ENCODE measurements around the gene L3MBTL4. TPM values are rescaled to one million over a fixed set of nuclear protein-coding genes. Genes with fewer than 3 reads are reported as not detected.

L3MBTL4 gene
- polyA plus RNA-seq, 4 donors: 1.1 to 5.9 (median 5.2) TPM

DNA sequence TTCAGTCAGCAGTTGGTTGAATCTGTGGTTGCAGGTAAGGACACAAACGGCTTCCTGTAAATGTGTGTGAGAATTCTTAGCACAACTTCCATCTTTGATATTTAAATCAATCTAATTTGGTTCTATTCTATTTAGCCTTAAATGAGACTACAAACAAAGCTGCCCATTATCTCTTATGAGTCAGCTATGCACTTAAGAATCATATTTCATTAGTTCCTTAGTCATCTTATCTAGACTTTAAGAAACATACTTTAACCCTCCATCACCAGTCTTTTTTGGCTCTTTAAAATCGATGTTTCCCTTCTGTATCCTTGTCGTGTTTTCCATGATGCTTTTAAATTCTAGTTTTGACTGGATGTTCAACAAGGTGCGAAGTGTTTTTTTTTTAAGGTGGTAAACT lies 405.0 kb downstream of the L3MBTL4 start:
- no peak for DNase-seq (ENCODE audit: low read depth in 4 of 4, low spot score in 3 of 4)

GRCh38 chr18:6004683-6005082 lies 410.0 kb downstream of the L3MBTL4 start:
- no peak for DNase-seq (ENCODE audit: low read depth in 4 of 4, low spot score in 3 of 4)

- no peak for DNase-seq (ENCODE audit: low read depth in 4 of 4, low spot score in 3 of 4)
Measured at GRCh38 chr18:6004119-6004518, 410.6 kb downstream of the L3MBTL4 start.

DNA sequence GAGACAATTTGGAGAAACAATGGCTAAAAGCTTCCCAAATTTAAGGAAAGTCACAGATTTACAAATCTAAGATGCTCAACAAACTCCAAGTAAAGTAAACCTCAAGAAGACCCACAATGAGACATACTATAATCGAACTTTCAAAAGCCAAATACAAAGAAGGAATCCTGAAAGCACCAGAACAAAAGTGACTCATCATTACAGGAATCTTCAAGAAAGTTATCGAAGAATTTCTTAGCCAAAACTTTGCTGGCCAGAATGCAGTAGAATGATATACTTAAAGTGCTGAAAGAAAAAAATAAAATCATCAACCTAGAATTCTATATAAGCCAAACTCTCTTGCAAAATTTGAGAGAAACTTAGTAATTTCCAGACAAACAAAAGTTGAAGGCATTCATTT lies 412.8 kb downstream of the L3MBTL4 start:
- DNase-seq (ENCODE audit: low read depth in 4 of 4, low spot score in 3 of 4): no peak

GRCh38 chr18:5998907-5999306 lies 415.8 kb downstream of the L3MBTL4 start:
- DNase-seq (ENCODE audit: low read depth in 4 of 4, low spot score in 3 of 4): no peak

DNA sequence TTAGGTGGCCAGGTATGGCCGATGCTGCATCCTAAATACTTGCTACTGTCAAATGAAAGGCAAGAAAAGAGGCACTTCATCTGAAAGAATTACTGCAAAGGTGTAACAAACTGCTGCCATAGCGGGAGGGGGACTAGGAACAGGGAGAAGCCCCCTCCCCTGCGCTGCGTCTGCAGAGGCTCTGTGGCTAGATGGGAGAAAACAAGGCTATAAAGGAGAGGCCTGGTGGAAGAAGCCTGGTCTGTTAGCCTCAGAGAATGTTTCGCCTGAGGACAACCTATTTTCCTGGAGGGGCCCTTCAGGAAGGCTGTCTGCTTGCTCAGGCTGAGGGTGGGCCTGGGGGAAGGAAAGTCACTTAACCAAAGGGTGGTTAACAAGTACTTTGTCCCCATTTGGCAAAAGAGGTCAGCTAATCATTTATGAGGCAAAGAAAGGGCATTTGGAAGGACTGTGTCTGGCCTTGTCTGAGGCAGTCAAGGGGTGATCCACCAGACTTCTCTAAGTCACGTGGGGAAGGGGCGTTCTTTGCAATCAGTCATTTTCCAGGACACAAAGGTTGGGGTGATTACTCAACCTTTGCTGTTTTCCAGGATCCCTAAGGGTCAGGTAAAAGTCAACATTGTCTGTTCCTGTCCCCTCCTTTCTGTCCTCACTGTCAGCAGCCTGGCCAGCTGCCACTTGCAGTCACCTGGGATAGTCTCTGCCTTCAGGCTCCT lies 416.4 kb downstream of the L3MBTL4 start:
- DNase-seq (ENCODE audit: low read depth in 4 of 4, low spot score in 3 of 4): no peak

GRCh38 chr18:5997361-5997760 lies 417.4 kb downstream of the L3MBTL4 start:
- no peak for DNase-seq (ENCODE audit: low read depth in 4 of 4, low spot score in 3 of 4)

GRCh38 chr18:5995626-5996025 lies 419.1 kb downstream of the L3MBTL4 start:
- DNase-seq (ENCODE audit: low read depth in 4 of 4, low spot score in 3 of 4): no peak

GRCh38 chr18:5993938-5994337 lies 420.8 kb downstream of the L3MBTL4 start:
- no peak for DNase-seq (ENCODE audit: low read depth in 4 of 4, low spot score in 3 of 4)

DNA sequence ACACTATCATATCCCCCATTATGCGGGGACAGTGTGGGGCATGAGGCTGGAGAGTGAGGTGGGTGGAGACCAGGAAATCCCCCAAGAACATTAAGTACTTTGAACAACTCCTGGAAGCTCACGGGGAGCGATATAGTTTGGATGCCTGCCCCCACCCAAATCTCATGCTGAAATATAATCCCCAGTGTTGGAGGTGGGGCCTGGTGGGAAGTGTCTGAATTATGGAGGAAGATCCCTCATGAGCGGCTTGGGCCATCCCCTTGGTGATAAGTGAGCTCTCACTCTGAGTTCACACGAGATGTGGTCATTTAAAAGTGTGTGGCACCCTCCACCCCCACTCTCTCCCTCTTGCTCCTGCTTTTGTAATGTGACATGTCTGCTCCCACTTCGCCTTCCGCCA lies 422.3 kb downstream of the L3MBTL4 start:
- no peak for DNase-seq (ENCODE audit: low read depth in 4 of 4, low spot score in 3 of 4)

DNA sequence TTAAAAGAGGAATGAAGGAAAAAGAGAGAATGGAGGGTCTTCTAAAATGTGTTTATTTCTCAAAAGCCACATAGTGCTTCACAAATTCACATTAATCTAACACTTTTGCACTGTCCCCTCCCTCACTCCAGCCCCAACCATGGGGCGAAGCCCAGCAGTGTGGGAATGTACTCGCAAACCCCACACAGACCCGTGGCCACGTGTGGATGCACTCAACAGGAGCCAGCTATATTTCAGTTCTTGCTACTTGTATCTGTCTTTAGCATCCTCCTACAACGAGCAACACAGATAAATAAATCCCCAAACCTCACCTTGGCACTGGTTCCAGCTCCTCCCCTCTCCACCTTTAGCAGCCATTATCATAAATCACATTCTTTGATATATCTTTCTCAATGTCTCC lies 427.5 kb downstream of the L3MBTL4 start:
- DNase-seq (ENCODE audit: low read depth in 4 of 4, low spot score in 3 of 4): no peak

- no peak for DNase-seq (ENCODE audit: low read depth in 4 of 4, low spot score in 3 of 4)
Measured at GRCh38 chr18:5986257-5986931, 428.3 kb downstream of the L3MBTL4 start.

DNA sequence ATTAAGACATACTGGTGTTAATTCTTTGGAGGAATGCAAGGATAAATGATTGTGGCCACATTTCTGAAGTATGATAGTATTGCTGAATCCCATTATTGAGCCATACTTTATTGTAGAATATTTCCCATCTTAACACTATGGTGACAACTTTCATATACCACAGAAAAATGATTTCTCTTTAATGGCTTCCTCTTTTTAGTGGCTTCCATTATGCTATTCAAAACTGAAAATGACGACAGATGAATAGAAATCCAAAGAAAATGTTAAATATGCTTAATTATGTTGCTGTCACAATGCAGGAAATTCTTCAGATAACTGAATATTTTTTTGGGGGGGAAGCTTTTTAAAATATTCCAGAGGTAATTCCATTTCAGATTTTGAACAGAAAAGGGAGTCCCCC lies 430.5 kb downstream of the L3MBTL4 start:
- no peak for DNase-seq (ENCODE audit: low read depth in 4 of 4, low spot score in 3 of 4)

DNA sequence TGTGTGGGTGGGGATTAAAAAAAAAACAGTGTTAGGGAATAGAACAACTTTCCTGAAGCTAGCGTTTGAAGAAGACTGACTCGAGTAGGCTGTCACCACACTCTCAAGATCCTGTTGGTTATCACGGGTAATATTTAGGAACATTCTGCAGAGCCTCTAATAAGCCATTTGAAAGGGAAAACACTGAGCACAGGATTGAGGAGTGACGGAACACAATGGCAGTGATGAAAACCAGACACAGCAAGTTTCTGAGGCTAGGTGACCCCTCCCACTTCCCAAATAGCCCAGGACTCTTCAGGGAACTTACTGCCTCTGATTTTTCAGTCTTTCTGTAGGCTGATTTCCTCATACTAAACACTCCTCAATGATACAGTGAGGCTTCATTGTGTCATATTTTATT lies 431.2 kb downstream of the L3MBTL4 start:
- no peak for DNase-seq (ENCODE audit: low read depth in 4 of 4, low spot score in 3 of 4)

- DNase-seq (ENCODE audit: low read depth in 4 of 4, low spot score in 3 of 4): no peak
Measured at GRCh38 chr18:5982332-5982731, 432.4 kb downstream of the L3MBTL4 start.

DNA sequence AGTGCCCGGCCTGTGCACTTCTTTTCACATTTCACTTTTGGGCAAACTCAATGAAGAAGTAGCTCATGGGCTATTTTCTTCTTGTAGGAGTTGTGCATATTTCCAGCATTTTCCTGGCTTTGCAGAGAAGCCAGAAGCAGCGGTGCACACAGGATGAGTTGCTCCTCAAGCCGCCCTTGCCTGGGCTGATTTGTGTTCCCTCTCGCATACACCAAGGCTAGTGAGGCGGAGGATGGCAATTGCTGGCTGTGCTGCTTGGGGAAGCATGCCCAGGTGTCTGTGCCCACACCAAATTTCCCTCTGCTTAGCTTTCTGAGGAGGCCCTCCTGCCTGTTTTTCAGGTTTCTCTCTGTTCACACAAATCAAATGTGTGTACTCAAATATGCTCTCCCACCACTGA lies 434.0 kb downstream of the L3MBTL4 start:
- no peak for DNase-seq (ENCODE audit: low read depth in 4 of 4, low spot score in 3 of 4)

GRCh38 chr18:5979971-5980457 lies 434.7 kb downstream of the L3MBTL4 start:
- no peak for DNase-seq (ENCODE audit: low read depth in 4 of 4, low spot score in 3 of 4)

DNA sequence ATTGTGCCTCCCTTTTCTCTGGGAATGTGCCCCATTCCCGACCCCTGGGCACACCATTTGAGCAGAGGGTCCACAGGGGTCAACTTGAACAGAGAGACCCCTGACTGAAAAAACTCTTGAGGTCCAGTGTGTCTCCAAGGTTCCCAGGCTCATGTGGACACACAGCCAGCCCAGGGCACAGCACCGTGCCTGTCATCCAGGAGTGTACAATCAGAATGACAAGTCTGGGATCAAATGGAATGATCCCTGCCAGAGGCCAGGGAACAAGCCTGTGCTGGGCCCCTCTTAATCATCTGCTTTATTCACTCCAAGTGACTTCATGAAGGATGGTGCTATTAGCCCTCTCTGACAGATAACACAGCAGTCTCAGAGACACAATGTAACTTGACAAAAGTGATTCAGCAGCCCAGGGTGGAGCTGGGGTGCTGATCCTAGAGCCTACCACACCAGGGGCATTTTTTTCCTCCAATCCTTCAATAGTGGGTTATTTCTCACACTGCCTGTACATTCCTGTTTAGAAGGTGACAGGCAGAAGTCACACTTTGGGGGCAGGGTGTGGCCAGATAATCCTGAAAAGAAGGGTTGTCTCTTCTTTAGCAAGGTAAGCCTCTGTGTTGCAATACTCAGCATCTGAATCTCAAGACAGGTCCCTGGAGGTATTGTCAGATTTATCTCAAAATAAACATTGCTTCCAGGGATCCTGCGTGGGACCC lies 435.4 kb downstream of the L3MBTL4 start:
- DNase-seq (ENCODE audit: low read depth in 4 of 4, low spot score in 3 of 4): no peak

DNA sequence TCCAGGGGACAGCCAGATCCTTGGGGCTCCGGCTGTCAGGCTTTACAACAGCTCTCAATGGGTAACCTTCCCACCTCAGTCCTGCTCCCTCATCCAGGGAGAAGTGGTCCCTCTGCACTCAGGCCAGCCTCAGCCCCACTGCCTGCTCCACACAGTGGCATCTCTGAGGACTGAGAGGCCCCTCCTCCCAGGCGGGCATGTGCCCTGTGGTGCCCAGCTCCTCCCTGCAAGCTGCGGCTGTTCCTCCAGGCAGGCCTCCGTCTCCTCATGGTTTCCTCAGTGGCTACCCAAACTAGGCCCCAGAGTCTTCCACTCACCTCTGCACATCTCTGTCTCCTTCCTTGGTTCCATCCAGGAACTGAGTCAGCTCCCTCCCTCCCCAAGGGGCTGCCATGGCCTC lies 437.7 kb downstream of the L3MBTL4 start:
- no peak for DNase-seq (ENCODE audit: low read depth in 4 of 4, low spot score in 3 of 4)

DNA sequence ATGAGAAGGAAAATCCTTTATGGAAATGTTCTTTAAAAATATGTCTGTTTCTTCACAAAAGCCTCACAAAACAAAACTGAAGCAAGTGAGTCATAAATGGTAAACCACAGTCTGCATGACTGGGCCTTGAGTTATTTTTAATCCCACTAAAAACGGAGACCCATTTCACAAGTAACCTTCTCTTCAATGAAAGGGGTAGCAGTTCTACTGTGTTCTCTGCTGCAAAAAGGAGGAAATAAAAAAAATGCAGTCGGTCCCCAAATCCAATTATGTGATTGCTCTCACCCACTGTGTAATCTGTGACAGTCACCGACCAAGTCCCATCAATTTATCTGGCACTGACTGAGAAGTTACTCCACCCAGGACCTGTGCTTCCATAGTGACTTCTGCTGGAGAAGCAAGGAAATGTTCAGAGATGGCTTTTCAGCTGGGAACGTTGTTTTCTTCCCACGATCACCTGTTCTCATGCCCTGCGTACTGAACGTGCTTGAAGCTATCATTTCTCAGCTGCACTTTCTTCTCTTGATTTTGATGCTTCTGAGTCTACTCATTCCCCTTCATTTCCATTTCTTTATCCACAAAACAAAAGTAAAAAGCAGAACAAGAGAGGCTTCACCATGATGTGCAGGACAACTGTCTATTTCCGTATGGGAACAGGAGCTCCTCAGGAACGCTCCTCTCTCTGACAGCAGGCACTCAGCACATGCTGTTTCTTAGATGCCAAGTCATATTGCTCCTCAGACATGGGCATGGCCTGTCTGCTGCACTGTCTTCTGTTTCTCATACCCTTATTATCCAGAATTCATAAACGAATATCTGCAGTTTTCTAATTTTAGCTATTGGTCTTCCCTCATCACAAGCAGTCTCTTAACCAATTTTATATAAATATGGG lies 439.4 kb downstream of the L3MBTL4 start:
- no peak for DNase-seq (ENCODE audit: low read depth in 4 of 4, low spot score in 3 of 4)

- no peak for DNase-seq (ENCODE audit: low read depth in 4 of 4, low spot score in 3 of 4)
Measured at GRCh38 chr18:5974696-5975095, 440.0 kb downstream of the L3MBTL4 start.
